HG03139 (cell line): ENCODE data around the gene KLC4.
"Not testable (repeated sequence)": the region's sequence is repeated elsewhere in the genome, so short reads cannot be mapped to it uniquely, and the experiment has no call there.

Source experiments
- ATAC-seq: cut with Tn5 transposase; IDR thresholded peaks from one replicate; pipeline ENCODE4 v1.9.1; 2021; ENCODE audit not compliant: unreplicated experiment

Gene KLC4

GRCh38 chr6:43091020-43091419 lies 31.6 kb downstream of the KLC4 start:
- ATAC-seq, result no peak

- ATAC-seq, result no peak
Observed at GRCh38 chr6:43091436-43091991, 32.1 kb downstream of the KLC4 start.

GRCh38 chr6:43092635-43093034 lies 33.2 kb downstream of the KLC4 start:
- no peak for ATAC-seq

GRCh38 chr6:43093436-43094289 lies 34.2 kb downstream of the KLC4 start:
- ATAC-seq, result no peak

- ATAC-seq, result no peak
Observed at GRCh38 chr6:43095939-43096338, 36.5 kb downstream of the KLC4 start.

GRCh38 chr6:43096451-43097097 lies 37.1 kb downstream of the KLC4 start:
- no peak for ATAC-seq

GRCh38 chr6:43097098-43097489 lies 37.7 kb downstream of the KLC4 start:
- no peak for ATAC-seq

GRCh38 chr6:43097502-43097901 lies 38.1 kb downstream of the KLC4 start:
- no peak for ATAC-seq

GRCh38 chr6:43101497-43101896 lies 42.1 kb downstream of the KLC4 start:
- ATAC-seq, result no peak

GRCh38 chr6:43103253-43103876 lies 43.9 kb downstream of the KLC4 start:
- no peak for ATAC-seq

GRCh38 chr6:43105538-43106222 lies 46.2 kb downstream of the KLC4 start:
- ATAC-seq, result no peak

GRCh38 chr6:43107344-43108062 lies 48.1 kb downstream of the KLC4 start:
- ATAC-seq, result no peak

- ATAC-seq, result no peak
Observed at GRCh38 chr6:43113431-43114260, 54.2 kb downstream of the KLC4 start.

- ATAC-seq, result no peak
Observed at GRCh38 chr6:43115365-43115764, 55.9 kb downstream of the KLC4 start.

- ATAC-seq, result not testable (repeated sequence)
Observed at GRCh38 chr6:43117466-43117865, 58.0 kb downstream of the KLC4 start.

- ATAC-seq, result no peak
Observed at GRCh38 chr6:43119482-43119881, 60.1 kb downstream of the KLC4 start.

GRCh38 chr6:43120101-43120763 lies 60.8 kb downstream of the KLC4 start:
- no peak for ATAC-seq

GRCh38 chr6:43120944-43121913 lies 61.8 kb downstream of the KLC4 start:
- no peak for ATAC-seq
